KMS-11 (cell line): ENCODE measurements around the gene AOPEP.

Experiments
- H2AFZ ChIP-seq: fragments of 200-600 bp; sonication (generic); 2 replicates; pipeline ENCODE4 v1.6.1; 2016; ENCODE audit warnings: antibody characterized with exemption, mixed run types, low read depth
- H3K27ac ChIP-seq: fragments of 200-600 bp; sonication (generic); 2 replicates; pipeline ENCODE4 v1.6.1; 2016; ENCODE audit warnings: mild to moderate bottlenecking, mixed run types
- H3K27me3 ChIP-seq: fragments of 200-600 bp; sonication (generic); 2 replicates; pipeline ENCODE4 v1.6.1; 2017; ENCODE audit warnings: mild to moderate bottlenecking, low read depth, mixed run types, moderate library complexity; ENCODE audit not compliant: insufficient read depth
- H3K36me3 ChIP-seq: fragments of 200-600 bp; sonication (generic); 2 replicates; pipeline ENCODE4 v1.6.1; 2017; ENCODE audit warnings: mild to moderate bottlenecking, mixed run types; ENCODE audit not compliant: insufficient read depth
- H3K4me1 ChIP-seq: fragments of 200-600 bp; sonication (generic); 2 replicates; pipeline ENCODE4 v1.6.1; 2016; ENCODE audit warnings: mild to moderate bottlenecking, low read depth, mixed run types; ENCODE audit not compliant: poor library complexity, severe bottlenecking
- H3K4me2 ChIP-seq: fragments of 200-600 bp; sonication (generic); 2 replicates; pipeline ENCODE4 v1.7.0; 2016; ENCODE audit warnings: mild to moderate bottlenecking, mixed run types
- H3K4me3 ChIP-seq: fragments of 200-600 bp; sonication (generic); IDR thresholded peaks from 2 replicates; pipeline ENCODE4 v1.6.1; 2017; ENCODE audit warnings: low read depth, low read length, mixed read lengths; ENCODE audit not compliant: insufficient read depth
- H3K79me2 ChIP-seq: fragments of 200-600 bp; sonication (generic); 2 replicates; pipeline ENCODE4 v1.6.1; 2016; ENCODE audit warnings: low read depth, mixed run types; ENCODE audit not compliant: insufficient read depth
- H3K9ac ChIP-seq: fragments of 200-600 bp; sonication (generic); 2 replicates; pipeline ENCODE4 v1.6.1; 2016; ENCODE audit warnings: mild to moderate bottlenecking, mixed run types
- H4K20me1 ChIP-seq: fragments of 200-600 bp; sonication (generic); 2 replicates; pipeline ENCODE4 v1.6.1; 2016; ENCODE audit warnings: mild to moderate bottlenecking, mixed run types; ENCODE audit not compliant: insufficient read depth
- TF ChIP-seq, protein P1 (sequence below): fragments of 200-600 bp; sonication (generic); conservative IDR thresholded peaks from 2 replicates; pipeline ENCODE4 v1.6.1; 2017; ENCODE audit warnings: low read depth, mild to moderate bottlenecking, antibody characterized with exemption, low read length, moderate library complexity, mixed read lengths

Gene AOPEP

DNA sequence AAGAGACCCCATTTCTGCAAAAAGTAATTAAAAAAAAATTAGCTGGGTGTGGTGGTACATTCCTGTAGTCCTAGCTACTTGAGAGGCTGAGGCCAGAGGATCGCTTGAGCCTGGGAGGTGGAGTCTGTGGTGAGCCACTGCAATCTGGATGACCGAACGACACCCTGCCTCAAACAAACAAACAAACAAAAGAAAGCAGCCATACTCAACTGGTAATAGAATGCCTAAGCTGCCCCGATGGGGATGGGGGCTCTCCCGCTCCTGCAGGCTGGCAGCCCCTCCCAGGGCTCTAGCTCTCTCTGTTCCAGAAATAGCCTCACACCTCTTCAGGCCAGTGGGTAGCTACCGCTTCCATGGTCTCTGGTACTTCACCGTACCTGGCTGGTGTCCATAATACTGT, 349.2 kb downstream of the AOPEP start:
- Histone ChIP-seq H3K79me2 (no peaks in the 10 kb centered on the region), H3K36me3 (no peaks in the 10 kb centered on the region), H3K27me3 (no peaks in the 10 kb centered on the region), H3K9ac (no peak overlapping the region), H2AFZ (no peak overlapping the region), H3K4me3 (no peak overlapping the region), H3K4me2 (no peak overlapping the region), H3K27ac (no peak overlapping the region), H4K20me1 (no peaks in the 10 kb centered on the region), H3K4me1 (no peaks in the 10 kb centered on the region)
- TF ChIP-seq, protein P1, sequence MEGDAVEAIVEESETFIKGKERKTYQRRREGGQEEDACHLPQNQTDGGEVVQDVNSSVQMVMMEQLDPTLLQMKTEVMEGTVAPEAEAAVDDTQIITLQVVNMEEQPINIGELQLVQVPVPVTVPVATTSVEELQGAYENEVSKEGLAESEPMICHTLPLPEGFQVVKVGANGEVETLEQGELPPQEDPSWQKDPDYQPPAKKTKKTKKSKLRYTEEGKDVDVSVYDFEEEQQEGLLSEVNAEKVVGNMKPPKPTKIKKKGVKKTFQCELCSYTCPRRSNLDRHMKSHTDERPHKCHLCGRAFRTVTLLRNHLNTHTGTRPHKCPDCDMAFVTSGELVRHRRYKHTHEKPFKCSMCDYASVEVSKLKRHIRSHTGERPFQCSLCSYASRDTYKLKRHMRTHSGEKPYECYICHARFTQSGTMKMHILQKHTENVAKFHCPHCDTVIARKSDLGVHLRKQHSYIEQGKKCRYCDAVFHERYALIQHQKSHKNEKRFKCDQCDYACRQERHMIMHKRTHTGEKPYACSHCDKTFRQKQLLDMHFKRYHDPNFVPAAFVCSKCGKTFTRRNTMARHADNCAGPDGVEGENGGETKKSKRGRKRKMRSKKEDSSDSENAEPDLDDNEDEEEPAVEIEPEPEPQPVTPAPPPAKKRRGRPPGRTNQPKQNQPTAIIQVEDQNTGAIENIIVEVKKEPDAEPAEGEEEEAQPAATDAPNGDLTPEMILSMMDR, result no peak

- H3K36me3 ChIP-seq, result no peaks in the 10 kb centered on the region
- TF ChIP-seq, protein P1, result no peak
These were observed 350.2 kb downstream of the AOPEP start for GRCh38 chr9:95076696-95077052.

DNA sequence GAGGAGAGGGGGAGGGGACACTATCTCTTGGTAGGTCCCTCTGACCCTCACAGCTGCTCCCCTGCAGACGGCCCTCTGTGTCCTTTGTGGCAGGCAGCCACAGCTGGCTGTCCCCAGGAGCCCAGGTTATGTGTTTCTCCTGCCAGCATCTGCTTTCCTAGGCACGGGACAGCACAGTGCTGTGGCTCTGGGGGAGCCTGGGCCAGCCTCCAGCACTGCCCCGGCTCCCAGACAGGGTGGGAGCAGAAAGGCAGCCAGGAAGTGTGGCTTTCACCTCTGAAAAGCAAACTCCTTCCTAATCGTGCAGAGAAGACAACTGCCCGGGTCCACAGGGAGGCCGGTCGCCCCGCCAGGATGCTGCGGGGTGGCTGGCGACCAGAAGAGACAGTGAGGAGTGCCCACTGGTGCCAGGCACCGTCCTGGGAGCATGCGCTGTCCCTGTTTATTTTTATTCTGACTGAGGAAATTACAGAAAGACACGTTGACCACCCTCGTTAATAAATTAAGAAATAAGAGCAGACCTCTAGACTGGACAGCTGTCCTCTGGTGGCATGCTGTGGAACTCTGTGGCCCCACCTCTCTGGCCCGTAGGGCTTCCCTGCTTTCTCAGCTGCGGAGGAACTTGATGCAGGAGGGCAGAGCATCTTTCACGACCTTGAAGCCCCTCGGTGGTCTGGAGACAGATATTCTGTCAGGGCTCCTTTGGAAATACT, 350.7 kb downstream of the AOPEP start:
- Histone ChIP-seq H3K36me3 (no peaks in the 10 kb centered on the region), H2AFZ (no peak overlapping the region), H3K4me1 (no peaks in the 10 kb centered on the region), H3K4me3 (no peak overlapping the region), H3K27me3 (no peaks in the 10 kb centered on the region), H3K27ac (no peak overlapping the region), H3K79me2 (no peaks in the 10 kb centered on the region), H4K20me1 (no peaks in the 10 kb centered on the region), H3K9ac (no peak overlapping the region), H3K4me2 (no peak overlapping the region)
- TF ChIP-seq, protein P1, result no peak

More at GRCh38 chr9:95076696-95077052, 350.2 kb downstream of the AOPEP start:
- Histone ChIP-seq H3K27me3 (no peaks in the 10 kb centered on the region), H3K79me2 (no peaks in the 10 kb centered on the region), H4K20me1 (no peaks in the 10 kb centered on the region), H3K9ac (no peak overlapping the region), H3K4me1 (no peaks in the 10 kb centered on the region), H2AFZ (no peak overlapping the region), H3K4me2 (no peak overlapping the region), H3K4me3 (no peak overlapping the region), H3K27ac (no peak overlapping the region)

- no peaks in the 10 kb centered on the region for H3K27me3 ChIP-seq
- TF ChIP-seq, protein P1, result no peak
- no peaks in the 10 kb centered on the region for H3K4me1 ChIP-seq
- H3K79me2 ChIP-seq, result no peaks in the 10 kb centered on the region
- H4K20me1 ChIP-seq, result no peaks in the 10 kb centered on the region
- H3K27ac ChIP-seq, result no peak overlapping the region
- H2AFZ ChIP-seq, result no peak overlapping the region
- no peaks in the 10 kb centered on the region for H3K36me3 ChIP-seq
- H3K4me3 ChIP-seq, result no peak overlapping the region
- no peak overlapping the region for H3K4me2 ChIP-seq
- H3K9ac ChIP-seq, result no peak overlapping the region
These were observed 351.4 kb downstream of the AOPEP start for GRCh38 chr9:95077766-95078370.
